SJSA1 (cell line): ENCODE results near the gene USP47. TPM values are rescaled to one million over a fixed set of nuclear protein-coding genes. Genes with fewer than 3 reads are reported as not detected.

Source experiments
- DNase-seq, 2 experiments: peaks; one replicate each; pipeline ENCODE4 v3.0.0-alpha.2; 2015 to 2020; ENCODE audit warnings: low spot score in 2 of 2, low read depth in 1 of 2
- H3K27ac ChIP-seq: fragments of 250-450 bp; sonication (Bioruptor Pico); 2 replicates; pipeline ENCODE4 v1.5.1; 2020; ENCODE audit warnings: mild to moderate bottlenecking, moderate library complexity
- H3K27me3 ChIP-seq: fragments of 250-450 bp; sonication (Bioruptor Pico); replicated peaks from 2 replicates; pipeline ENCODE4 v1.5.1; 2020; ENCODE audit warnings: mild to moderate bottlenecking, moderate library complexity
- H3K36me3 ChIP-seq: fragments of 250-450 bp; sonication (Bioruptor Pico); 2 replicates; pipeline ENCODE4 v1.5.1; 2020; ENCODE audit warnings: mild to moderate bottlenecking
- H3K4me1 ChIP-seq: fragments of 250-450 bp; sonication (Bioruptor Pico); replicated peaks from 2 replicates; pipeline ENCODE4 v1.6.1; 2021; ENCODE audit warnings: mild to moderate bottlenecking
- H3K4me3 ChIP-seq: fragments of 250-450 bp; sonication (Bioruptor Pico); 2 replicates; pipeline ENCODE4 v1.5.1; 2020; ENCODE audit warnings: mild to moderate bottlenecking
- H3K9me3 ChIP-seq: fragments of 250-450 bp; sonication (Bioruptor Pico); replicated peaks from 2 replicates; pipeline ENCODE4 v1.5.1; 2020; ENCODE audit warnings: mild to moderate bottlenecking
- total RNA-seq: library from RNA; depleted of rRNA; stranded (reverse); fragments of >200 nt; shearing (Covaris generic); gene quantifications from 2 replicates; pipeline ENCODE4 v1.2.3, GENCODE V29; 2014; rRNA removed

Gene USP47
- total RNA-seq, result 64.9 and 67.6 TPM in 2 replicates

DNA sequence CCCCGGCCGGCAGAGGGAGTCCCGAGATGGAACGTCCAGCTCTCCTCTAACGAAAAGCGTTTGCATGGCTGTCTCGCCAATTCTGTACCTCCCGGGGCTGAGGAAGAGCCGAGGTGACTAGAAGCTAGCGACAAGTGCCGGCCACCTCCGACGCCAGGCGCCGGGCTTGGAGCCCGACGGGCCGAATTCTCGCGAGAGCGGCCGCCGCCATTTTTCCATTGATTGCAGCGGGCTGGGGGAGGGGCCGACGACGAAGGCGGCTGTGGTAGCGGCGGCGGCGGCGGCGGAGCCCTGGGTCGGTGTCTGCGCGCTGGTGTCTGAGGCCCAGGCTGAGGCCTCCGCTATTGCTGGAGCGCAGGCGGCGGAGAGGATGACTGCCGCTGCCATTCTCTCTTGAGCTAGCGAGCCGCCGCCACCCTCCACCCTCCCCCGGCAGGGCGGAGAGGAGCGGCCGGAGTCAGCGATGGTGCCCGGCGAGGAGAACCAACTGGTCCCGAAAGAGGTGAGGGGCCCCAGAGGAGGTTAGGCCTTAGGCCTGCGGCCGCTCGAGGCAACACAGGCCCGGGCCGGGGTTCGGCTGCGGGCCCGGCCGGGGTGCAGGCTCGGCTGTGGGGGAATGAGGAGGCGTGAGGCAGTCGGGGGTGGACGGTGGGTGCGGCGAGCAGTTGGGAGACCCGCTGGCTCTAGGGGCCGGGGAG is at the start of gene USP47:
TSS of gene USP47 (plus strand) at position 250 of the 698 bp plus-strand sequence. CDS start at position 464, 214 bp downstream.
- no peaks in the 10 kb centered on the region for H3K27me3 ChIP-seq
- H3K36me3 ChIP-seq, result peaks cover 6% of the 10 kb centered on the region; the same call in 1 of the 2 replicates
- H3K9me3 ChIP-seq, result no peaks in the 10 kb centered on the region
- H3K4me1 ChIP-seq, result peaks cover 14% of the 10 kb centered on the region
- peak within 1 kb of the TSS; percentile 81 for H3K27ac ChIP-seq
- DNase-seq, result peak; percentile 92 to 95
- H3K4me3 ChIP-seq, result peak within 1 kb of the TSS; percentile 76

GRCh38 chr11:11793073-11793472 is 48.7 kb upstream of the USP47 start:
- no peak overlapping the region for H3K4me3 ChIP-seq
- peaks cover 8% of the 10 kb centered on the region; the same call in 1 of the 2 replicates for H3K27me3 ChIP-seq
- H3K4me1 ChIP-seq, result no peaks in the 10 kb centered on the region
- no peaks in the 10 kb centered on the region for H3K36me3 ChIP-seq
- no peak overlapping the region for H3K27ac ChIP-seq
- DNase-seq, result no peak
- H3K9me3 ChIP-seq, result no peaks in the 10 kb centered on the region

GRCh38 chr11:11798586-11799438 is 43.0 kb upstream of the USP47 start:
- no peak overlapping the region for H3K4me3 ChIP-seq
- no peaks in the 10 kb centered on the region for H3K4me1 ChIP-seq
- peaks cover 6% of the 10 kb centered on the region; the same call in 1 of the 2 replicates for H3K27me3 ChIP-seq
- H3K36me3 ChIP-seq, result no peaks in the 10 kb centered on the region
- no peaks in the 10 kb centered on the region for H3K9me3 ChIP-seq
- H3K27ac ChIP-seq, result no peak overlapping the region
- peak; percentile 56 to 74 for DNase-seq

DNA sequence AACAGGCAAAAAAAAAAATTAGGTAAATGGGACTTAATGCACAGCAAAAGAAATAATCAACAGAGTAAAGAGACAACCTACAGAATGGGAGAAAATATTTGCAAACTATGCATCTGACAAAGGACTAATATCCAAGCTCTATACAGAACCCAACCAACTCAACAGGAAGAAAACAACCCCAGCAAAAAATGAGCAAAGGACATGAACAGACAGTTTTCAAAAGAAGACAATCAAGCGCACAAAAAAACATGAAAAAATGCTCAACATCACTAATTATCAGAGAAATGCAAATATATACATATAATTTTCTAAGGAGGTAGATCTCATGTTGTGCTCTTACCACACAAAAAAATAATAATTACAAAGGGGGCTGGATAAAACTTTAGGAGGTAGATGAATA is 36.5 kb upstream of the USP47 start:
- H3K9me3 ChIP-seq, result no peaks in the 10 kb centered on the region
- H3K4me1 ChIP-seq, result no peaks in the 10 kb centered on the region
- H3K36me3 ChIP-seq, result no peaks in the 10 kb centered on the region
- no peaks in the 10 kb centered on the region for H3K27me3 ChIP-seq
- DNase-seq, result no peak
- H3K27ac ChIP-seq, result no peak overlapping the region
- H3K4me3 ChIP-seq, result no peak overlapping the region

DNA sequence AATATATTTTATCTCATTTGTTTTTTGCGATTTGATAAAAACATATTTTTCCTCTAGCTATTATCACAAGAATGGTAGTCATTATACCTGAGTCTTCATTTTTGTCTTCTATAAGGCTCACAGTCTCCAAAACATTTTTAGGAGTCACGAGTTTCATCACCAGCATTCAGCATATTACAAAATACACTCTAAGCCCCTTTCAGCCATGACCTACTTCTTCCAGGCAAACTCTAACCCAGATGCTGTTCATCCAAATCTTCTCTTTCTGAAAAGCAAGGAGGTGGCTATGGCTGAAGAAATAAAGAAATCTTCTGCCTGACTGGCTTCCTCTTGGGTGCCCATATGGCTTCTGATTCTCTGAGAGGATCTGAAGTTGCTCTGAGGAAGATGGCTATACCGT is 35.7 kb upstream of the USP47 start:
- DNase-seq, result no peak
- H3K4me1 ChIP-seq, result no peaks in the 10 kb centered on the region
- no peaks in the 10 kb centered on the region for H3K9me3 ChIP-seq
- no peaks in the 10 kb centered on the region for H3K36me3 ChIP-seq
- H3K27me3 ChIP-seq, result no peaks in the 10 kb centered on the region
- no peak overlapping the region for H3K4me3 ChIP-seq
- no peak overlapping the region for H3K27ac ChIP-seq

DNA sequence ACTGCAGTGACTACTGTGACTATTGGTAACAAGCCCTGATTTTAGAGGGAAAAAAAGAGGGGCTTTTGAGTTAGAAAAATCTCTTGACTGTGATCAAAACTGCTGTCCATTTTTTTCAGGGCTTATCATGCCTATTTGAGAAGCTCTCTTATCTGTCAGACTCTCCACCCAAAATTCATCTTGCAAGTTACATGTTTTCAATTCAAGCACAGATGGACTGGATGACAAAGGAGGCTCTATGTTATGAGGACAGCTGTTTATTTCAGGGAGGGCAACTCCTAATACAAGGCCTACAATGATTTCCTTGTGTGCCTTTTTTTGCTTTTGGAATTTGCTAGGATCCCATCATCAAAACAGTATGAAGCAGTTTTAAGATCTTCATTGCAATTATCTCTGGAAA is 35.2 kb upstream of the USP47 start:
- no peak for DNase-seq
- Histone ChIP-seq H3K27ac (no peak overlapping the region), H3K36me3 (no peaks in the 10 kb centered on the region), H3K4me1 (no peaks in the 10 kb centered on the region), H3K4me3 (no peak overlapping the region), H3K9me3 (no peaks in the 10 kb centered on the region), H3K27me3 (no peaks in the 10 kb centered on the region)

GRCh38 chr11:11807811-11808782 is 33.7 kb upstream of the USP47 start:
- Histone ChIP-seq H3K9me3 (no peaks in the 10 kb centered on the region), H3K27ac (no peak overlapping the region), H3K36me3 (no peaks in the 10 kb centered on the region), H3K27me3 (no peaks in the 10 kb centered on the region), H3K4me3 (no peak overlapping the region), H3K4me1 (no peaks in the 10 kb centered on the region)
- DNase-seq, result no peak

- no peaks in the 10 kb centered on the region for H3K9me3 ChIP-seq
- H3K4me1 ChIP-seq, result peaks cover 6% of the 10 kb centered on the region
- H3K27ac ChIP-seq, result no peak overlapping the region
- H3K27me3 ChIP-seq, result no peaks in the 10 kb centered on the region
- H3K36me3 ChIP-seq, result no peaks in the 10 kb centered on the region
- no peak overlapping the region for H3K4me3 ChIP-seq
- no peak for DNase-seq
Observed at GRCh38 chr11:11808992-11809615, 32.7 kb upstream of the USP47 start.

DNA sequence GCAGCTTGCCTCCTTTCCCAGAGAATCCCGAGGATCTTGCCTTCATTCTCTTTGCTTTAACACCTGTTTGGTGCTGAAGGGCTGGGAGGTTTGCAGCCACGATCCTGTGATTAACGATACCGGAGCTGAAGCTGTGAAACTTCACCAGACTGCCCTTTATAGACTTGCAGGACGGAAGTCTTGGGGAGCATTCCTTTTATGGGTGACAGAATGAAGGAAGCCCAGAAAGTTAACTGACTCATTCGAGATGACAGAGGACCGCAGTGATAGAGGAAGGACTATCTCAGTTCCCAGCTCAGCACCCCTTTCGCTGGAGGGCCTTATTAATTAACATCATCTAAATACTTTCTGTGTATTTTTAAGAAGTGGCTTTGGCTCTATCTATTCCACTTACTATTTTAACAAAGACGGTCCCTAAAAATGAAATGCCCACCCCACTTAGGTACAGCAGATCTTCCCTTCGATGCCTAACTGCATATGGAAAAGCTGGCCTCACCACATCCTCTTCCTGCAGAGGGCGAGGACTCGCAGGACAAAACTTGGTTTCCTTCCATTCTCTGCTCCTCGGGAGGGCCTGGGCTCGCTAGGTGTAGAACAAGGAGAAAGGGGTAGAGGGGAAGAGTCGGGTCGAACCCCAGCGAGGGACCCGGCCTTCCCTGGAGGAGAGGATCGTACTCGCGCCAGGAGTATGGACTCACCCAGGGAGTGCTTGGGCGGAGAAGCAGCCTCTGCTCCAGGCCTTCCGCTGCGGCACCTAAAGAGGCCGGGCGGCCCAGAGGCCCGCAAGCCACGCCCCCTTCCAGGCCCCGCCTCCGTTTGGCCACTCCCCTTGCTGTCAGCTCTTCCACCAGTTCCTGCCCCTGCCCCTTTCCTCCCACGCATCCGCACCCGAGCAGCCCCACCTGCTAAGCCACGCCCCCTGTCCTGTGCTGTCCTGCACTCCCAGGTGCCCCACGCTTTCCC is 30.7 kb upstream of the USP47 start:
- no peaks in the 10 kb centered on the region for H3K36me3 ChIP-seq
- H3K9me3 ChIP-seq, result no peaks in the 10 kb centered on the region
- no peak overlapping the region for H3K4me3 ChIP-seq
- H3K27ac ChIP-seq, result no peak overlapping the region
- DNase-seq, result no peak
- peaks cover 6% of the 10 kb centered on the region for H3K4me1 ChIP-seq
- no peaks in the 10 kb centered on the region for H3K27me3 ChIP-seq

- H3K27ac ChIP-seq, result peak overlapping the region; percentile 39; the same call in 1 of the 2 replicates
- DNase-seq, result peak in 1 of 2 experiments; percentile 41
- no peaks in the 10 kb centered on the region for H3K36me3 ChIP-seq
- no peak overlapping the region for H3K4me3 ChIP-seq
- no peaks in the 10 kb centered on the region for H3K27me3 ChIP-seq
- peaks cover 6% of the 10 kb centered on the region for H3K4me1 ChIP-seq
- H3K9me3 ChIP-seq, result no peaks in the 10 kb centered on the region
Observed at GRCh38 chr11:11813288-11813962, 28.3 kb upstream of the USP47 start.

- Histone ChIP-seq H3K4me1 (peaks cover 6% of the 10 kb centered on the region), H3K36me3 (no peaks in the 10 kb centered on the region), H3K4me3 (no peak overlapping the region), H3K9me3 (no peaks in the 10 kb centered on the region), H3K27me3 (no peaks in the 10 kb centered on the region), H3K27ac (no peak overlapping the region)
- DNase-seq, result no peak
Observed at GRCh38 chr11:11814614-11815452, 26.9 kb upstream of the USP47 start.
